HCT116 (cell line): ENCODE results near the gene HIC1. TPM values are rescaled to one million over a fixed set of nuclear protein-coding genes. Genes with fewer than 3 reads are reported as not detected.

Experiments used
- ATAC-seq: fragments of 200-7000 bp; cut with Tn5 transposase; 2 replicates; pipeline ENCODE4 v1.9.1; 2020; ENCODE audit warnings: mild to moderate bottlenecking, moderate library complexity
- BruUV-seq: library from RNA; stranded (reverse); fragments of 400-500 nt; replicated peaks from 2 replicates; lab custom pipeline; 2021; lab: Mats Ljungman, UMichigan
- CTCF ChIA-PET: fragments of 300-600 bp; sonication (Branson Sonifier 250); formaldehyde crosslinking; loops from one replicate; lab custom pipeline; 2021; ENCODE audit warnings: antibody characterized with exemption; lab: Charles Lee
- POLR2A ChIA-PET: fragments of 300-600, 350-600 bp; sonication (Branson Sonifier 250); formaldehyde crosslinking; loops from one replicate; lab custom pipeline; 2021; ENCODE audit warnings: antibody characterized with exemption; lab: Charles Lee
- RAD21 ChIA-PET, 2 experiments: fragments of 300-600 bp; sonication (Branson Sonifier 250); formaldehyde crosslinking; loops; one replicate each; lab custom pipeline; 2023; ENCODE audit warnings: low total read pairs in 2 of 2; ENCODE audit not compliant: uncharacterized antibody in 2 of 2, unreplicated experiment in 2 of 2, low non-redundant PET in 1 of 2; lab: Charles Lee
- DNase-seq: peaks from one replicate; pipeline ENCODE4 v3.0.0-alpha.2; 2010; ENCODE audit warnings: low read depth, low spot score
- H2AFZ ChIP-seq: fragments of 200-600 bp; shearing (Covaris generic), sonication (generic); 2 replicates; pipeline ENCODE4 v1.6.1; 2017; ENCODE audit warnings: low read depth, mixed run types, mixed read lengths, antibody characterized with exemption, low read length; ENCODE audit not compliant: poor library complexity, severe bottlenecking
- H3K27ac ChIP-seq: 2 replicates; pipeline ENCODE4 v1.5.1; 2012; ENCODE audit warnings: low read depth, low read length
- H3K27me3 ChIP-seq: fragments of 200-600 bp; sonication (generic); 2 replicates; pipeline ENCODE4 v1.6.1; 2016; ENCODE audit warnings: mixed run types, low read length, mixed read lengths; ENCODE audit not compliant: insufficient read depth
- H3K36me3 ChIP-seq, 2 experiments: fragments of 200-500 bp in 1 of 2; fragments of 200-600 bp in 1 of 2; sonication (Bioruptor generic) in 1 of 2; sonication (generic) in 1 of 2; 2 replicates each; pipeline versions ENCODE4 v1.5.1 to v1.6.1; 2014 to 2016; ENCODE audit warnings: low read length in 2 of 2, inconsistent platforms in 1 of 2, mixed read lengths in 1 of 2, mixed run types in 1 of 2; ENCODE audit not compliant: insufficient read depth in 2 of 2, control insufficient read depth in 1 of 2
- H3K4me1 ChIP-seq, 2 experiments: fragments of 200-600 bp in 1 of 2; sonication (generic) in 1 of 2; 2 replicates each; pipeline versions ENCODE4 v1.5.1 to v1.6.1; 2012 to 2017; ENCODE audit warnings: low read length in 2 of 2, inconsistent platforms in 1 of 2, mild to moderate bottlenecking in 1 of 2, mixed read lengths in 1 of 2, mixed run types in 1 of 2, moderate library complexity in 1 of 2; ENCODE audit not compliant: insufficient read depth in 2 of 2, control insufficient read depth in 1 of 2
- H3K4me2 ChIP-seq: fragments of 200-600 bp; sonication (generic); 2 replicates; pipeline ENCODE4 v1.6.1; 2017; ENCODE audit warnings: mixed run types, low read length, mixed read lengths
- H3K4me3 ChIP-seq, 2 experiments: fragments of 200-600 bp in 1 of 2; sonication (generic) in 1 of 2; replicated peaks in 1 of 2; 2 replicates each; pipeline ENCODE4 v1.5.1; 2011 to 2016; ENCODE audit warnings: low read length in 2 of 2, control low read depth in 1 of 2, low read depth in 1 of 2, mild to moderate bottlenecking in 1 of 2, mixed read lengths in 1 of 2, mixed run types in 1 of 2
- H3K79me2 ChIP-seq: fragments of 200-600 bp; sonication (generic); 2 replicates; pipeline ENCODE4 v1.6.1; 2017; ENCODE audit warnings: mild to moderate bottlenecking, mixed run types, low read length, moderate library complexity, mixed read lengths; ENCODE audit not compliant: insufficient read depth
- H3K9ac ChIP-seq: fragments of 200-600 bp; sonication (generic); 2 replicates; pipeline ENCODE4 v1.6.1; 2016; ENCODE audit warnings: low read length, mixed read lengths
- H3K9me2 ChIP-seq: fragments of 200-600 bp; sonication (generic), shearing (Covaris generic); 2 replicates; pipeline ENCODE4 v1.6.1; 2017; ENCODE audit warnings: mixed run types, mild to moderate bottlenecking, moderate library complexity; ENCODE audit not compliant: insufficient read depth
- H3K9me3 ChIP-seq, 2 experiments: fragments of 200-500 bp in 1 of 2; fragments of 200-600 bp in 1 of 2; sonication (Bioruptor generic) in 1 of 2; sonication (generic) in 1 of 2; 2 replicates each; pipeline ENCODE4 v1.6.1; 2014 to 2017; ENCODE audit warnings: low read length in 2 of 2, mixed read lengths in 2 of 2, inconsistent platforms in 1 of 2, low read depth in 1 of 2, mild to moderate bottlenecking in 1 of 2, mixed run types in 1 of 2, moderate library complexity in 1 of 2; ENCODE audit not compliant: control insufficient read depth in 1 of 2, insufficient read depth in 1 of 2
- H4K20me1 ChIP-seq: fragments of 200-600 bp; sonication (generic), shearing (Covaris generic); 2 replicates; pipeline ENCODE4 v1.6.1; 2017; ENCODE audit warnings: mixed run types, mild to moderate bottlenecking, moderate library complexity; ENCODE audit not compliant: insufficient read depth
- CTCF ChIP-seq, 3 experiments: fragments of 200-600 bp in 1 of 3; sonication (generic) in 1 of 3; IDR thresholded peaks in 2 of 3; conservative IDR thresholded peaks in 1 of 3; 2 replicates each; pipeline ENCODE4 v1.5.1; 2012 to 2017; ENCODE audit warnings: low read depth in 2 of 3, low read length in 2 of 3, antibody characterized with exemption in 1 of 3, borderline replicate concordance in 1 of 3, control low read depth in 1 of 3, mild to moderate bottlenecking in 1 of 3, mixed read lengths in 1 of 3, mixed run types in 1 of 3, moderate library complexity in 1 of 3; ENCODE audit not compliant: insufficient read depth in 1 of 3
- EGR1 ChIP-seq: IDR thresholded peaks from 2 replicates; pipeline ENCODE4 v1.6.1; 2012; ENCODE audit warnings: low read depth
- EZH2 ChIP-seq: fragments of 200-600 bp; sonication (generic); IDR thresholded peaks from 2 replicates; pipeline ENCODE4 v1.6.1; 2017; ENCODE audit warnings: antibody characterized with exemption, mixed run types
- EZH2phosphoT487 ChIP-seq: fragments of 200-600 bp; IDR thresholded peaks from 2 replicates; pipeline ENCODE4 v1.6.1; 2018; ENCODE audit warnings: antibody characterized with exemption, borderline replicate concordance
- FOSL1 ChIP-seq: IDR thresholded peaks from 2 replicates; pipeline ENCODE4 v1.6.1; 2012; ENCODE audit warnings: low read depth
- JUND ChIP-seq: IDR thresholded peaks from 2 replicates; pipeline ENCODE4 v1.6.1; 2012
- POLR2A ChIP-seq: IDR thresholded peaks from 2 replicates; pipeline ENCODE4 v1.7.0; 2011; ENCODE audit warnings: borderline replicate concordance; ENCODE audit not compliant: insufficient read depth, insufficient read length; ENCODE audit errors: extremely low read depth
- POLR2AphosphoS5 ChIP-seq: IDR thresholded peaks from 2 replicates; pipeline ENCODE4 v1.6.1; 2011; ENCODE audit warnings: mild to moderate bottlenecking, low read depth, low read length, moderate library complexity
- RAD21 ChIP-seq: IDR thresholded peaks from 2 replicates; pipeline ENCODE4 v1.6.1; 2012; ENCODE audit warnings: low read depth, mild to moderate bottlenecking
- REST ChIP-seq: IDR thresholded peaks from 2 replicates; pipeline ENCODE4 v1.6.1; 2012; ENCODE audit warnings: low read depth
- SRF ChIP-seq: IDR thresholded peaks from 2 replicates; pipeline ENCODE4 v1.6.1; 2012; ENCODE audit warnings: low read depth
- YY1 ChIP-seq: IDR thresholded peaks from 2 replicates; pipeline ENCODE4 v1.6.1; 2011; ENCODE audit warnings: low read length, low read depth, moderate library complexity, mild to moderate bottlenecking; ENCODE audit not compliant: insufficient replicate concordance; ENCODE audit errors: extremely low read depth
- ZFX ChIP-seq: fragments of 450-650 bp; IDR thresholded peaks from 2 replicates; pipeline ENCODE4 v1.6.1; 2017
- ZNF274 ChIP-seq: fragments of 200-500 bp; sonication (Bioruptor generic); IDR thresholded peaks from 2 replicates; pipeline ENCODE4 v1.6.1; 2014; ENCODE audit warnings: mild to moderate bottlenecking, low read depth, low read length, inconsistent platforms
- intact Hi-C: fragments of 100-400 bp; cut with micrococcal nuclease; formaldehyde crosslinking; loops from 2 replicates; pipeline ENCODE4 v1.10.0; 2022
- total RNA-seq: library from RNA; stranded (reverse); gene quantifications from one replicate; pipeline ENCODE4 v1.2.1, GENCODE V29; 2021; ENCODE audit not compliant: unreplicated experiment
- TF ChIP-seq, protein P1 (sequence below): IDR thresholded peaks from 2 replicates; pipeline ENCODE4 v1.6.1; 2012

The HIC1 gene
- total RNA-seq, 1 experiment from 2014 or later, result 0.64 TPM

GRCh38 chr17:2028234-2028614, 26.7 kb upstream of the HIC1 start:
- no peaks in the 10 kb centered on the region for H4K20me1 ChIP-seq
- no peak overlapping the region for H3K4me3 ChIP-seq
- no peaks in the 10 kb centered on the region for H3K9me3 ChIP-seq
- peaks cover 18 to 37% of the 10 kb centered on the region in 2 experiments; a peak in 3 of 4 replicates for H3K4me1 ChIP-seq
- intact Hi-C loops, result no loop called here
- ATAC-seq, result no peak
- no peak overlapping the region for H3K9ac ChIP-seq
- H2AFZ ChIP-seq, result no peak overlapping the region
- POLR2A ChIA-PET, result no interaction called here
- H3K36me3 ChIP-seq, result no peaks in the 10 kb centered on the region
- DNase-seq, result no peak
- TF ChIP-seq EZH2phosphoT487, result no peak
- no peak overlapping the region for H3K27ac ChIP-seq
- peaks cover 9% of the 10 kb centered on the region; the same call in 1 of the 2 replicates for H3K79me2 ChIP-seq
- no TSS peak for BruUV-seq
- H3K4me2 ChIP-seq, result no peak overlapping the region
- no peaks in the 10 kb centered on the region for H3K9me2 ChIP-seq
- CTCF ChIA-PET, result interaction anchor here (1.4 kb wide), 1 partner anchor 119 kb away, joined by 3 read pairs; no protein-coding TSS in a partner anchor
- no peaks in the 10 kb centered on the region for H3K27me3 ChIP-seq
- RAD21 ChIA-PET, result no interaction called here

GRCh38 chr17:2028737-2029136, 26.2 kb upstream of the HIC1 start:
- no TSS peak for BruUV-seq
- Histone ChIP-seq H3K9ac (no peak overlapping the region), H3K79me2 (peaks cover 9% of the 10 kb centered on the region; the same call in 1 of the 2 replicates), H4K20me1 (no peaks in the 10 kb centered on the region), H3K4me1 (peaks cover 16 to 35% of the 10 kb centered on the region in 2 experiments; a peak in 3 of 4 replicates), H2AFZ (no peak overlapping the region), H3K27ac (no peak overlapping the region), H3K27me3 (no peaks in the 10 kb centered on the region), H3K4me3 (no peak overlapping the region), H3K9me2 (no peaks in the 10 kb centered on the region), H3K4me2 (no peak overlapping the region), H3K36me3 (no peaks in the 10 kb centered on the region; a peak in 1 of 4 replicates), H3K9me3 (no peaks in the 10 kb centered on the region)
- DNase-seq (no peak), ATAC-seq (no peak)
- intact Hi-C loops, result no loop called here
- POLR2A ChIA-PET, result interaction anchor here (1.3 kb wide), 1 partner anchor 13 kb away, joined by 4 read pairs; the partner anchor contains the start of gene OVCA2
- CTCF ChIA-PET, result interaction anchor here (1.4 kb wide), 1 partner anchor 120 kb away, joined by 3 read pairs; no protein-coding TSS in a partner anchor
- RAD21 ChIA-PET, result no interaction called here
- TF ChIP-seq REST, result no peak
- TF ChIP-seq ZNF274, result no peak
- TF ChIP-seq EZH2phosphoT487, result no peak
- no peak for TF ChIP-seq EGR1
- TF ChIP-seq EZH2, result no peak
- no peak for TF ChIP-seq ZFX
- no peak for TF ChIP-seq SRF
- TF ChIP-seq, protein P1, sequence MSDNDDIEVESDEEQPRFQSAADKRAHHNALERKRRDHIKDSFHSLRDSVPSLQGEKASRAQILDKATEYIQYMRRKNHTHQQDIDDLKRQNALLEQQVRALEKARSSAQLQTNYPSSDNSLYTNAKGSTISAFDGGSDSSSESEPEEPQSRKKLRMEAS, result no peak
- TF ChIP-seq FOSL1, result no peak
- no peak for TF ChIP-seq YY1
- no peak for TF ChIP-seq RAD21
- TF ChIP-seq JUND, result no peak
- no peak for TF ChIP-seq POLR2A
- no peak for TF ChIP-seq CTCF (IDR thresholded peaks at IDR 0.05 in 2 of 3, conservative IDR thresholded peaks at IDR 0.05 in 1 of 3; ENCODE audit: borderline replicate concordance in 1 of 3, insufficient read depth in 1 of 3, low read depth in 2 of 3, low read length in 2 of 3)
- TF ChIP-seq POLR2AphosphoS5, result no peak
